SK-N-MC (cell line): ENCODE measurements around the gene STPG3.

Source experiments
- EZH2 ChIP-seq: fragments of 200-600 bp; sonication (generic); IDR thresholded peaks from one replicate; pipeline ENCODE4 v1.6.1; 2017; ENCODE audit warnings: antibody characterized with exemption
- FOXP2 ChIP-seq: optimal IDR thresholded peaks from 2 replicates; pipeline ENCODE3; 2011; ENCODE audit warnings: mild to moderate bottlenecking, moderate library complexity; ENCODE audit not compliant: insufficient read depth; ENCODE audit errors: extremely low read length, control extremely low read depth

DNA sequence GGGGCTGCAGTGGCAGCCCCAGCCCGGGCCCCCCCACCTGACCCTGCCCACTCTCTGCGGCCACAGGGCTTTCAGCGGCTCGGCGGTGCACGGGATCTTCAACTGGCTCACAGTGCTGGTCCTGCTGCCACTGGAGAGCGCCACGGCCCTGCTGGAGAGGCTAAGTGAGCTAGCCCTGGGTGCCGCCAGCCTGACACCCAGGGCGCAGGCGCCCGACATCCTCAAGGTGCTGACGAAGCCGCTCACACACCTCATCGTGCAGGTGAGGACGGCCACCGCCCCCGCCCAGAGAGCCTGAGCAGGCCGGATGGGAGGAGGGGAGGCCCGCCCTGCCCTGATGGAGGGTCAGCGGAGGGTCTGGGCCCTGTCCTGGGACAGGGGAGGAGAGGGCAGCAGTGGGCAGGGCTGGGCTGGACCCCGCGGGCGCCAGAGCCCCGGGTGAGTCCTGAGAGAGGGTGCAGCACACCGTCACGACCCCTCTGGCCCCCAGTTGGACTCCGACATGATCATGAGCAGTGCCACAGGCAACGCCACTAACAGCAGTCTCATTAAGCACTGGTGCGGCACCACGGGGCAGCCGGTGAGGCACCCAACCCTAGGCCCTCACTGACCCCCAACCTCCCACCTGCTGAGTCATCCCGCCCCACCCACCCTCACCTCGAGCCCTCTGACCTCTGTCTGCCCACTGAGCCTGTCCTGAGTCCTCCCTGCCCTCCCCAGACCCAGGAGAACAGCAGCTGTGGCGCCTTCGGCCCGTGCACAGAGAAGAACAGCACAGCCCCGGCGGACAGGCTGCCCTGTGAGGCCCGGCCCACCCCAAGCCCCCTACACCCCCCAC, 17.7 kb upstream of the STPG3 start:
- TF ChIP-seq FOXP2 (no peak), EZH2 (no peak)
